VCaP (cell line): ENCODE results near the gene MAPK11.

Source experiments
- H3K27ac ChIP-seq: fragments of 450-650 bp; 2 replicates; pipeline ENCODE4 v1.5.1; 2017
- CTCF ChIP-seq: fragments of 450-650 bp; conservative IDR thresholded peaks from 2 replicates; pipeline ENCODE4 v1.5.1; 2017; ENCODE audit warnings: mild to moderate bottlenecking, moderate library complexity

The MAPK11 gene

GRCh38 chr22:50228366-50228765 is 41.8 kb downstream of the MAPK11 start:
- H3K27ac ChIP-seq = no peak overlapping the region

DNA sequence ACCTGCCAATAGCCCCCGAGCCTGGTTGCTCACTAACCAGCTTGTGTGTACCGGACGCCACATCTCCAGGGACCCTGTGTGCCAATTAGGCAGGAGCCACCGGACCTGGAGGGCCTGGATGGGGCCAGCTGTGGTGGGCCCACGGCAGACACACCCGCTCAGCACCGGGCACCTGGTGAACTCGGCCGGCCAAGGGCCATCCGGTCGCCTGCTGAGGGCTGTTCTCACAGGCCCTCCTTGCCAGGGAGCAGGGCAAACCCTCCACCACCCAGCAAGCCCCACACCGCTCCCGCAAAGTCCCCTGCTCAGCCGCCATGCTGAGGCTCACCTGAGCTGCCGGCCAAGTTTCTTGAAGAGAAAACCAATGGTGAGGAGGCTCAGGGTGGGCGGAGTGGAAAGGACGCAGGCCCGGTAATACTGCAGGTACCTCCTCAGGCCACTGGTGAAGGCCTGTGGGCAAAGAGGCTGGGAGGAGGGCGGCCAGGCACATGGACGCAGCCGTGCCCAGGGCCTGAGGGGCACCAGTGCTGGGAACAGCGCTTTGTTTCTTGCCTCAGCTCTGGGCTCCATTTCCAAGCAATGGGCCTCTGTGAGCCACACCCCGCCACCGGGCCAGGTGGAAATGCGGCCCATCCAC is 42.5 kb downstream of the MAPK11 start:
- no peak for TF ChIP-seq CTCF
- no peak overlapping the region for H3K27ac ChIP-seq

More at GRCh38 chr22:50228366-50228765, 41.8 kb downstream of the MAPK11 start:
- TF ChIP-seq CTCF = no peak

GRCh38 chr22:50226875-50227165 is 43.4 kb downstream of the MAPK11 start:
- no peak for TF ChIP-seq CTCF
- no peak overlapping the region for H3K27ac ChIP-seq

- TF ChIP-seq CTCF = no peak
- no peak overlapping the region for H3K27ac ChIP-seq
Observed at GRCh38 chr22:50226063-50226874, 43.9 kb downstream of the MAPK11 start.

GRCh38 chr22:50225200-50225969 is 44.8 kb downstream of the MAPK11 start:
- no peak overlapping the region for H3K27ac ChIP-seq
- no peak for TF ChIP-seq CTCF

DNA sequence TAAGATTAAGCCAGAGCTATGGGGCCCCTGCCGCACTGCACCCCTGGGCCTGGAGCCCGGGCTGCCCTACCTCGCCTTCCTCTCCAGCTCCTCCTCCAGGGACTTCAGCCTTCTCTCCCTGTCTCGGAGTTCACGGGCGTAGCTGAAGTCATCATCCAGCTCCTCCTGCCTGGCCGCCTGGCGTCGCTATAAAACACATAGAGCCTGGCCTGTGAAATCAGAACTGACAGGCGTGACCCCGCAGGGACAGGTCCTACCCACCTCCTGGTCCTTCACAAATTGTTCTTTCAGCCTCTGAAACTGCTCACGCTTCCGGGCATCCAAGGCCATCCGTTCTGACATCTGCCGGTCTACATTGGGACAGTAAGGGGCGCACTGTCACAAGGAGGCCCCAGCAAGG is 46.1 kb downstream of the MAPK11 start:
- no peak for TF ChIP-seq CTCF
- no peak overlapping the region for H3K27ac ChIP-seq

DNA sequence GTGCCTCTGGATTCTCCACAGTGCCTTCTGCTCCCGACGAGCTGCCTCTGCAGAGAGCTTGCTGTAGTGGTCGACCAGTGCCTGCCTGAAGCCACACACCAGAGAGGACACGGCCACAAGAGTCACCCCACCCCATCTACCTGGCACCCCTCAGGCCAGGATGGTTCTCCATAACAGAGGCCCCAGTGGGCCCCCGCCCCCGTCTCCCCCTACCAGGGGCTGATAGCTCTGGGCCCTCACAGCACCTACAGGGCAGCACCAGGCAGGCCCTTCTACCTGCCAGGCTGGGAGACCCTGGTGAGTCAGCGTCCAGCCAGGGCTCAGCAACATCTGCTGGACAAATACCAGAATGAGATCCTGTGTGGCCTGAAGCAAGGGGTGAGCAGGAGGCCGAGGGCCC is 47.7 kb downstream of the MAPK11 start:
- TF ChIP-seq CTCF = no peak
- H3K27ac ChIP-seq = no peak overlapping the region
